Prostate gland (tissue), 2 donors: ENCODE data around the gene L3MBTL1. TPM values are rescaled to one million over a fixed set of nuclear protein-coding genes. Genes with fewer than 3 reads are reported as not detected.

Experiments
- DNase-seq: peaks from one replicate; pipeline ENCODE4 v3.0.0-alpha.2; 2019; ENCODE audit warnings: low spot score
- H3K27ac ChIP-seq, 2 donors: fragments of 200-600 bp; sonication (generic); 2 replicates each; pipeline ENCODE4 v1.5.1; 2017 to 2019
- H3K27me3 ChIP-seq: fragments of 200-600 bp; sonication (generic); replicated peaks from 2 replicates; pipeline ENCODE4 v1.5.1; 2019; ENCODE audit not compliant: insufficient read depth
- H3K36me3 ChIP-seq, 2 donors: fragments of 200-600 bp; sonication (generic); 1 replicate in 1 of 2; 2 replicates in 1 of 2; pipeline versions ENCODE4 v1.5.1 to v1.8.1; 2017 to 2019
- H3K4me1 ChIP-seq: fragments of 200-600 bp; sonication (generic); replicated peaks from 2 replicates; pipeline ENCODE4 v1.5.1; 2019
- H3K4me3 ChIP-seq, 2 donors: fragments of 200-600 bp; sonication (generic); 2 replicates each; pipeline ENCODE4 v1.5.1; 2017 to 2019
- H3K9me3 ChIP-seq: fragments of 200-600 bp; sonication (generic); 2 replicates; pipeline ENCODE4 v1.5.1; 2017
- POLR2A ChIP-seq: fragments of 450-650 bp; IDR thresholded peaks from one replicate; pipeline ENCODE4 v1.6.1; 2016; ENCODE audit warnings: antibody characterized with exemption, mild to moderate bottlenecking
- POLR2AphosphoS5 ChIP-seq: sonication (generic); formaldehyde crosslinking; IDR thresholded peaks from one replicate; pipeline ENCODE4 v1.6.1; 2017; ENCODE audit warnings: antibody characterized with exemption
- WGBS: methylation state at CpG from one replicate; pipeline ENCODE4 v1.1.5; 2018; 5-methylcytosine and 5-hydroxymethylcytosine counted together
- intact Hi-C: fragments of 100-400 bp; cut with DNase I; formaldehyde crosslinking; loops from one replicate; pipeline ENCODE4 v1.14.2; 2022
- total RNA-seq, 2 donors: library from RNA; depleted of rRNA; stranded (reverse); fragments of >200 nt; gene quantifications; one replicate each; pipeline ENCODE4 v1.1.0, GENCODE V29; 2016
- TF ChIP-seq, protein P1 (sequence below), 4 experiments: fragments of 200-600 bp in 2 of 4; fragments of 450-650 bp in 2 of 4; sonication (generic) in 2 of 4; IDR thresholded peaks; 1 replicate in 3 of 4; 2 replicates in 1 of 4; pipeline ENCODE4 v1.5.1; 2016 to 2019; ENCODE audit warnings: antibody characterized with exemption in 4 of 4, mild to moderate bottlenecking in 2 of 4, moderate library complexity in 2 of 4

The L3MBTL1 gene
- total RNA-seq, 2 donors from 2014 or later, result 10.2 to 38.8 TPM

DNA sequence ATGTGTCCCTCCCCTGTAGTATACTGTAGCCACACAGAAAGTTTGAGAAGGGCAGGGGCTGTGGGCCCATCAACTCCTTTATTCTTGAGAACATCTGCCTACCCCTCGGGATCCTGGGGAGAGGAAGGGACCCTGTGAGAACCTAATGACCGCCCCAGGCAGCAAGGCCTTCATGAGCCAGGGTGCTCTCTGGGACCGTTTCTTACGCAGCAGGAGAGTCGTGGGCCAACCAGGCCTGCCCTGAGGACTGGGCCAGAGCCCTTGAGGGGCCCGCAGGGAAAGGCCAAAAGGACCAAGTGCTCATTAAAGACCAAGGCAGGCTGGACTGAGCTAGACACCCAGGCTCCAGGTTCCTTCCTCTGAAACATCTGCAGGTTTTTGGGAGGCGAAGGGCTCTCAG is 56.5 kb downstream of the L3MBTL1 start:
- Histone ChIP-seq H3K4me1 (no peaks in the 10 kb centered on the region), H3K27ac (no peak overlapping the region), H3K9me3 (no peaks in the 10 kb centered on the region), H3K36me3 (no peaks in the 10 kb centered on the region), H3K27me3 (no peaks in the 10 kb centered on the region), H3K4me3 (no peak overlapping the region)
- no peak for DNase-seq
- 96% methylated on average over 7 of the region's 7 CpGs for WGBS
- TF ChIP-seq POLR2A, result no peak
- TF ChIP-seq, protein P1, sequence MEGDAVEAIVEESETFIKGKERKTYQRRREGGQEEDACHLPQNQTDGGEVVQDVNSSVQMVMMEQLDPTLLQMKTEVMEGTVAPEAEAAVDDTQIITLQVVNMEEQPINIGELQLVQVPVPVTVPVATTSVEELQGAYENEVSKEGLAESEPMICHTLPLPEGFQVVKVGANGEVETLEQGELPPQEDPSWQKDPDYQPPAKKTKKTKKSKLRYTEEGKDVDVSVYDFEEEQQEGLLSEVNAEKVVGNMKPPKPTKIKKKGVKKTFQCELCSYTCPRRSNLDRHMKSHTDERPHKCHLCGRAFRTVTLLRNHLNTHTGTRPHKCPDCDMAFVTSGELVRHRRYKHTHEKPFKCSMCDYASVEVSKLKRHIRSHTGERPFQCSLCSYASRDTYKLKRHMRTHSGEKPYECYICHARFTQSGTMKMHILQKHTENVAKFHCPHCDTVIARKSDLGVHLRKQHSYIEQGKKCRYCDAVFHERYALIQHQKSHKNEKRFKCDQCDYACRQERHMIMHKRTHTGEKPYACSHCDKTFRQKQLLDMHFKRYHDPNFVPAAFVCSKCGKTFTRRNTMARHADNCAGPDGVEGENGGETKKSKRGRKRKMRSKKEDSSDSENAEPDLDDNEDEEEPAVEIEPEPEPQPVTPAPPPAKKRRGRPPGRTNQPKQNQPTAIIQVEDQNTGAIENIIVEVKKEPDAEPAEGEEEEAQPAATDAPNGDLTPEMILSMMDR (IDR thresholded peaks at IDR 0.05), result no peak
- intact Hi-C loops, result no loop called here

DNA sequence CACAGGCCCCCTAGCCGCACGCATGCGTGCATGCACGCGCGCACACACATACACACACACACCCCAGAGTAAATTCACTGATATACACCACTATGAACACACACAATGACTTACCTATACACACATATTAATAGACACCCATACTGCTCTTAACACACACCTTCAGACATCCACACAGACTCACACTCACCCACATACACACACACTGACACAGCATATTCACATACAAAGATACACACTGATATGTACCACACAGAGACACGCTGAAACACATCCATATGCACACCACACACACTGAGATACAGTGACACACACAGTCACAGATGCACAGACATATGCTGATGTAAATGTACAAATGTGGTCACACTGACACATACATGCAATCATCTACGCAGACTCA is 57.0 kb downstream of the L3MBTL1 start:
- Histone ChIP-seq H3K9me3 (no peaks in the 10 kb centered on the region), H3K4me1 (no peaks in the 10 kb centered on the region), H3K27me3 (no peaks in the 10 kb centered on the region), H3K4me3 (no peak overlapping the region), H3K27ac (no peak overlapping the region), H3K36me3 (no peaks in the 10 kb centered on the region)
- TF ChIP-seq, protein P1 (IDR thresholded peaks at IDR 0.05), result no peak
- intact Hi-C loops, result no loop called here
- DNase-seq, result no peak
- WGBS, result 98% methylated on average over 8 of the region's 8 CpGs

DNA sequence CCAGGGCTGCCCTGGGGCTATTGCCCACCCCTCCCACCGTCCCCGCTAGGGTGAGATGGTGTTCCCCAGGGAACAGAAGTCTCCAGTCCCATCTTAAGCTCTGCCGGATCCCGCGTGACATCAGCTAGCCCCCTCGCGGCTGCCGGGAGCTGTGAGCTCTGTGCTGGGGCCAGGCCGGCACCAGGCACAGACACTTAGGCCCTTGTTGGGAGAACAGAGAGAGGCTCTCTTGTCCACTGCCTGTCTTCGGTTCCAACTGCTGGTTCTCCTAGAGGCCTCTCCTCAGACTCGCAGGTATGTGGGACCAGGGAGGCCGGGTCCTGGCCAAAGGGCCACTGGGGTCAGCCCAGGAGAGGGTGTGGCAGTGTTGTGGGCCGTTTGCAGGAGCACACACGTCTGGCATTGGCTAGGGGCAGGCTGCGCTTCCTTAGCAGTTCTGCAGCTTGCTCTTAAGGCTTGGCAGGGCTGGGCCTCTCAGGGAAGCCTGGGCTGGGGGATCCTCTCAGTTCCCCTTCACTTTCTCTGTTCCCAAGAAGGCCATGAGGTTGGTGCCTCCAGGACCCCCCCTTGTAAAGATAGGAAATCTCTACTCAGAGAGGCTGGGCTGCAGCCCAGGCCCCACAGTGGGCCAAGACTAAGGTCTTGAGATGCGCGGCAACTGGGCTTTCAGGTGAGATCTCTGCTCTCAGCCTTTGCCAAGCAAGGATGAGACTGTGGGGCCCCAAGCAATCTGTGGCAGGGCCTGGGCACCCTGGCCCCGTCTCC is 57.7 kb downstream of the L3MBTL1 start:
- no peak for DNase-seq
- H3K27ac ChIP-seq, result no peak overlapping the region
- no peak overlapping the region for H3K4me3 ChIP-seq
- no peaks in the 10 kb centered on the region for H3K4me1 ChIP-seq
- intact Hi-C loops, result no loop called here
- no peaks in the 10 kb centered on the region for H3K9me3 ChIP-seq
- no peaks in the 10 kb centered on the region for H3K36me3 ChIP-seq
- H3K27me3 ChIP-seq, result no peaks in the 10 kb centered on the region
- TF ChIP-seq, protein P1 (IDR thresholded peaks at IDR 0.05), result no peak
- TF ChIP-seq POLR2A (no peak), POLR2AphosphoS5 (no peak)
- WGBS, result 81% methylated on average over 18 of the region's 18 CpGs

DNA sequence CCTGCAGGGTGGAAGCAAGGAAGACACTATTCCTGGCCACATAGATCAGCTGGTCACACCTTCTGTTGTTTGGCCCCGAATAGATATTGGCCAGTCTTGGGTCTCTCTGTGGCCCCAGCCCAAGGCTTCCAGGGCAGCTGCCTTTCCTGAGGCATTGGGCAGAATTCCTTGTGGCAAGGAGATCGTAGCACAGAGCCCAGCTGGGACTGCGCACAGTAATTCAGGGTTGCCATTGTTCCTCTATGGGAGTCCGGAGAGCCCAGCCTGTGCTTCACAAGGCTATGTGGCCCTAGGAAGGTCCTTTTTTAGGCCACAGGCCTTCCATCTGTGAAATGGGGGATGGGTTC is 58.2 kb downstream of the L3MBTL1 start:
- H3K36me3 ChIP-seq, result no peaks in the 10 kb centered on the region
- intact Hi-C loops, result no loop called here
- no peaks in the 10 kb centered on the region for H3K9me3 ChIP-seq
- no peak overlapping the region for H3K4me3 ChIP-seq
- TF ChIP-seq, protein P1 (IDR thresholded peaks at IDR 0.05), result no peak
- TF ChIP-seq POLR2AphosphoS5, result no peak
- no peak for TF ChIP-seq POLR2A
- no peaks in the 10 kb centered on the region for H3K4me1 ChIP-seq
- WGBS, result 95% methylated on average over 4 of the region's 4 CpGs
- no peak overlapping the region for H3K27ac ChIP-seq
- no peak for DNase-seq
- H3K27me3 ChIP-seq, result no peaks in the 10 kb centered on the region

DNA sequence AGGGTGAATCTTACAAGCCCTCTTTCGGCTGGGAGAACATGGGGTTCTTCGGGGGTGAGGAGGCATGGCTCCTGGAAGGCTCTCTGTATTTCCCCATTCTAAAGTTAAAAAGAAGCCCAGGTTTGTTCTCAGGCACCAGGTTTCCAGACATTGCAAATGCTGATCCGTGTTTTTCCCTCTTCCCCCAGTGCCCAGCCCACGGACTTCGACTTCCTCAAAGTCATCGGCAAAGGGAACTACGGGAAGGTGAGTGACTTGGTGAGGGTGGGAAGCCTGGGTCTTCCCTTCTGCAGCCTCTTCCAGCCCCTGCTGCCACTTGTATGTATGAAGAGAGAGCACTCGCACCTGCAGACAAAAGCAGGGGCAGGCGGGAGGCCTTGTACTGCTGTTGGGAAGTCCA is 60.0 kb downstream of the L3MBTL1 start:
- intact Hi-C loops, result no loop called here
- TF ChIP-seq, protein P1 (IDR thresholded peaks at IDR 0.05), result no peak
- TF ChIP-seq POLR2AphosphoS5 (no peak), POLR2A (no peak)

More for the DNA sequence above, 60.0 kb downstream of the L3MBTL1 start:
- Histone ChIP-seq H3K4me3 (no peak overlapping the region), H3K27me3 (no peaks in the 10 kb centered on the region), H3K9me3 (no peaks in the 10 kb centered on the region), H3K36me3 (no peaks in the 10 kb centered on the region), H3K4me1 (no peaks in the 10 kb centered on the region), H3K27ac (no peak overlapping the region)
- no peak for DNase-seq
- 86% methylated on average over 9 of the region's 9 CpGs for WGBS
